Gastroesophageal sphincter (tissue), 3 donors: ENCODE results near the gene OGA.

Source experiments
- POLR2A ChIP-seq, 2 donors: fragments of 450-650 bp; IDR thresholded peaks; one replicate each; pipeline ENCODE4 v1.6.1; 2017; ENCODE audit warnings: antibody characterized with exemption in 2 of 2, mild to moderate bottlenecking in 2 of 2, moderate library complexity in 1 of 2
- POLR2AphosphoS5 ChIP-seq: sonication (generic); formaldehyde crosslinking; IDR thresholded peaks from one replicate; pipeline ENCODE4 v1.6.1; 2017; ENCODE audit warnings: antibody characterized with exemption
- TF ChIP-seq, protein P1 (sequence below), 4 experiments: fragments of 200-600 bp in 2 of 4; fragments of 450-650 bp in 2 of 4; sonication (generic) in 1 of 4; IDR thresholded peaks; one replicate each; pipeline ENCODE4 v1.5.1; 2017 to 2019; ENCODE audit warnings: antibody characterized with exemption in 4 of 4, mild to moderate bottlenecking in 2 of 4, moderate library complexity in 2 of 4

DNA sequence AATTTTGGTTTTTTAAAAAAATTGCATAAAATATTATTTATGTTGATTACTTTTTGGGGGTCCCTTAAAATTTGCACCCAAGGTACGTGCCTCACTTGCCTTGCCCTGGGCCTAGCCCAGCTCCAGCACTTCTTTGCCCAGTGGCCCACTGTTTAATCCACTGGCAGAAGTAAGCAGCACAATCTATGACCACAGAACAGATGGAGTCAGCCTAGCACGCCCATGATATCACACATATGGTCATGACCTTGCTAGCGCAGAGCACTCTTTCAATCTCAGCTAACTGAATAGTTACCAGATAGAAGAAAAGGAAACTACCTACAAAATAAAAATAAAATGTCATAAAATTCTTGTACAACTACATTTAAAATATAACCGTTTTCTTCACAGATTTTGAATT lies 5.6 kb downstream of the OGA start:
- TF ChIP-seq, protein P1, sequence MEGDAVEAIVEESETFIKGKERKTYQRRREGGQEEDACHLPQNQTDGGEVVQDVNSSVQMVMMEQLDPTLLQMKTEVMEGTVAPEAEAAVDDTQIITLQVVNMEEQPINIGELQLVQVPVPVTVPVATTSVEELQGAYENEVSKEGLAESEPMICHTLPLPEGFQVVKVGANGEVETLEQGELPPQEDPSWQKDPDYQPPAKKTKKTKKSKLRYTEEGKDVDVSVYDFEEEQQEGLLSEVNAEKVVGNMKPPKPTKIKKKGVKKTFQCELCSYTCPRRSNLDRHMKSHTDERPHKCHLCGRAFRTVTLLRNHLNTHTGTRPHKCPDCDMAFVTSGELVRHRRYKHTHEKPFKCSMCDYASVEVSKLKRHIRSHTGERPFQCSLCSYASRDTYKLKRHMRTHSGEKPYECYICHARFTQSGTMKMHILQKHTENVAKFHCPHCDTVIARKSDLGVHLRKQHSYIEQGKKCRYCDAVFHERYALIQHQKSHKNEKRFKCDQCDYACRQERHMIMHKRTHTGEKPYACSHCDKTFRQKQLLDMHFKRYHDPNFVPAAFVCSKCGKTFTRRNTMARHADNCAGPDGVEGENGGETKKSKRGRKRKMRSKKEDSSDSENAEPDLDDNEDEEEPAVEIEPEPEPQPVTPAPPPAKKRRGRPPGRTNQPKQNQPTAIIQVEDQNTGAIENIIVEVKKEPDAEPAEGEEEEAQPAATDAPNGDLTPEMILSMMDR (IDR thresholded peaks at IDR 0.05): no peak
- TF ChIP-seq POLR2A (IDR thresholded peaks at IDR 0.05) (no peak), POLR2AphosphoS5 (no peak)
